HCT116 (cell line): ENCODE measurements around the gene LCAT. TPM values are rescaled to one million over a fixed set of nuclear protein-coding genes. Genes with fewer than 3 reads are reported as not detected.

Source experiments
- ATAC-seq: fragments of 200-7000 bp; cut with Tn5 transposase; 2 replicates; pipeline ENCODE4 v1.9.1; 2020; ENCODE audit warnings: mild to moderate bottlenecking, moderate library complexity
- BruUV-seq: library from RNA; stranded (reverse); fragments of 400-500 nt; replicated peaks from 2 replicates; lab custom pipeline; 2021; lab: Mats Ljungman, UMichigan
- CTCF ChIA-PET: fragments of 300-600 bp; sonication (Branson Sonifier 250); formaldehyde crosslinking; loops from one replicate; lab custom pipeline; 2021; ENCODE audit warnings: antibody characterized with exemption; lab: Charles Lee
- POLR2A ChIA-PET: fragments of 300-600, 350-600 bp; sonication (Branson Sonifier 250); formaldehyde crosslinking; loops from one replicate; lab custom pipeline; 2021; ENCODE audit warnings: antibody characterized with exemption; lab: Charles Lee
- RAD21 ChIA-PET, 2 experiments: fragments of 300-600 bp; sonication (Branson Sonifier 250); formaldehyde crosslinking; loops; one replicate each; lab custom pipeline; 2023; ENCODE audit warnings: low total read pairs in 2 of 2; ENCODE audit not compliant: uncharacterized antibody in 2 of 2, unreplicated experiment in 2 of 2, low non-redundant PET in 1 of 2; lab: Charles Lee
- DNase-seq: peaks from one replicate; pipeline ENCODE4 v3.0.0-alpha.2; 2010; ENCODE audit warnings: low read depth, low spot score
- H2AFZ ChIP-seq: fragments of 200-600 bp; shearing (Covaris generic), sonication (generic); 2 replicates; pipeline ENCODE4 v1.6.1; 2017; ENCODE audit warnings: low read depth, mixed run types, mixed read lengths, antibody characterized with exemption, low read length; ENCODE audit not compliant: poor library complexity, severe bottlenecking
- H3K27ac ChIP-seq: 2 replicates; pipeline ENCODE4 v1.5.1; 2012; ENCODE audit warnings: low read depth, low read length
- H3K27me3 ChIP-seq: fragments of 200-600 bp; sonication (generic); 2 replicates; pipeline ENCODE4 v1.6.1; 2016; ENCODE audit warnings: mixed run types, low read length, mixed read lengths; ENCODE audit not compliant: insufficient read depth
- H3K36me3 ChIP-seq, 2 experiments: fragments of 200-500 bp in 1 of 2; fragments of 200-600 bp in 1 of 2; sonication (Bioruptor generic) in 1 of 2; sonication (generic) in 1 of 2; 2 replicates each; pipeline versions ENCODE4 v1.5.1 to v1.6.1; 2014 to 2016; ENCODE audit warnings: low read length in 2 of 2, inconsistent platforms in 1 of 2, mixed read lengths in 1 of 2, mixed run types in 1 of 2; ENCODE audit not compliant: insufficient read depth in 2 of 2, control insufficient read depth in 1 of 2
- H3K4me1 ChIP-seq, 2 experiments: fragments of 200-600 bp in 1 of 2; sonication (generic) in 1 of 2; 2 replicates each; pipeline versions ENCODE4 v1.5.1 to v1.6.1; 2012 to 2017; ENCODE audit warnings: low read length in 2 of 2, inconsistent platforms in 1 of 2, mild to moderate bottlenecking in 1 of 2, mixed read lengths in 1 of 2, mixed run types in 1 of 2, moderate library complexity in 1 of 2; ENCODE audit not compliant: insufficient read depth in 2 of 2, control insufficient read depth in 1 of 2
- H3K4me2 ChIP-seq: fragments of 200-600 bp; sonication (generic); 2 replicates; pipeline ENCODE4 v1.6.1; 2017; ENCODE audit warnings: mixed run types, low read length, mixed read lengths
- H3K4me3 ChIP-seq, 2 experiments: fragments of 200-600 bp in 1 of 2; sonication (generic) in 1 of 2; replicated peaks in 1 of 2; 2 replicates each; pipeline ENCODE4 v1.5.1; 2011 to 2016; ENCODE audit warnings: low read length in 2 of 2, control low read depth in 1 of 2, low read depth in 1 of 2, mild to moderate bottlenecking in 1 of 2, mixed read lengths in 1 of 2, mixed run types in 1 of 2
- H3K79me2 ChIP-seq: fragments of 200-600 bp; sonication (generic); 2 replicates; pipeline ENCODE4 v1.6.1; 2017; ENCODE audit warnings: mild to moderate bottlenecking, mixed run types, low read length, moderate library complexity, mixed read lengths; ENCODE audit not compliant: insufficient read depth
- H3K9ac ChIP-seq: fragments of 200-600 bp; sonication (generic); 2 replicates; pipeline ENCODE4 v1.6.1; 2016; ENCODE audit warnings: low read length, mixed read lengths
- H3K9me2 ChIP-seq: fragments of 200-600 bp; sonication (generic), shearing (Covaris generic); 2 replicates; pipeline ENCODE4 v1.6.1; 2017; ENCODE audit warnings: mixed run types, mild to moderate bottlenecking, moderate library complexity; ENCODE audit not compliant: insufficient read depth
- H3K9me3 ChIP-seq, 2 experiments: fragments of 200-500 bp in 1 of 2; fragments of 200-600 bp in 1 of 2; sonication (Bioruptor generic) in 1 of 2; sonication (generic) in 1 of 2; 2 replicates each; pipeline ENCODE4 v1.6.1; 2014 to 2017; ENCODE audit warnings: low read length in 2 of 2, mixed read lengths in 2 of 2, inconsistent platforms in 1 of 2, low read depth in 1 of 2, mild to moderate bottlenecking in 1 of 2, mixed run types in 1 of 2, moderate library complexity in 1 of 2; ENCODE audit not compliant: control insufficient read depth in 1 of 2, insufficient read depth in 1 of 2
- H4K20me1 ChIP-seq: fragments of 200-600 bp; sonication (generic), shearing (Covaris generic); 2 replicates; pipeline ENCODE4 v1.6.1; 2017; ENCODE audit warnings: mixed run types, mild to moderate bottlenecking, moderate library complexity; ENCODE audit not compliant: insufficient read depth
- CBX3 ChIP-seq: IDR thresholded peaks from 2 replicates; pipeline ENCODE4 v1.6.1; 2012; ENCODE audit warnings: low read depth
- CEBPB ChIP-seq: IDR thresholded peaks from 2 replicates; pipeline ENCODE4 v1.6.1; 2012; ENCODE audit warnings: low read depth
- EGR1 ChIP-seq: IDR thresholded peaks from 2 replicates; pipeline ENCODE4 v1.6.1; 2012; ENCODE audit warnings: low read depth
- ELF1 ChIP-seq: IDR thresholded peaks from 2 replicates; pipeline ENCODE4 v1.6.1; 2012; ENCODE audit warnings: low read depth, borderline replicate concordance
- EZH2 ChIP-seq: fragments of 200-600 bp; sonication (generic); IDR thresholded peaks from 2 replicates; pipeline ENCODE4 v1.6.1; 2017; ENCODE audit warnings: antibody characterized with exemption, mixed run types
- EZH2phosphoT487 ChIP-seq: fragments of 200-600 bp; IDR thresholded peaks from 2 replicates; pipeline ENCODE4 v1.6.1; 2018; ENCODE audit warnings: antibody characterized with exemption, borderline replicate concordance
- FOSL1 ChIP-seq: IDR thresholded peaks from 2 replicates; pipeline ENCODE4 v1.6.1; 2012; ENCODE audit warnings: low read depth
- JUND ChIP-seq: IDR thresholded peaks from 2 replicates; pipeline ENCODE4 v1.6.1; 2012
- MAX ChIP-seq: IDR thresholded peaks from 2 replicates; pipeline ENCODE4 v1.6.1; 2012
- POLR2AphosphoS5 ChIP-seq: IDR thresholded peaks from 2 replicates; pipeline ENCODE4 v1.6.1; 2011; ENCODE audit warnings: mild to moderate bottlenecking, low read depth, low read length, moderate library complexity
- RAD21 ChIP-seq: IDR thresholded peaks from 2 replicates; pipeline ENCODE4 v1.6.1; 2012; ENCODE audit warnings: low read depth, mild to moderate bottlenecking
- YY1 ChIP-seq: IDR thresholded peaks from 2 replicates; pipeline ENCODE4 v1.6.1; 2011; ENCODE audit warnings: low read length, low read depth, moderate library complexity, mild to moderate bottlenecking; ENCODE audit not compliant: insufficient replicate concordance; ENCODE audit errors: extremely low read depth
- ZBTB33 ChIP-seq: IDR thresholded peaks from 2 replicates; pipeline ENCODE4 v1.6.1; 2011; ENCODE audit warnings: mild to moderate bottlenecking, low read length, moderate library complexity; ENCODE audit not compliant: insufficient replicate concordance; ENCODE audit errors: extremely low read depth
- ZFX ChIP-seq: fragments of 450-650 bp; IDR thresholded peaks from 2 replicates; pipeline ENCODE4 v1.6.1; 2017
- intact Hi-C: fragments of 100-400 bp; cut with micrococcal nuclease; formaldehyde crosslinking; loops from 2 replicates; pipeline ENCODE4 v1.10.0; 2022
- total RNA-seq: library from RNA; stranded (reverse); gene quantifications from one replicate; pipeline ENCODE4 v1.2.1, GENCODE V29; 2021; ENCODE audit not compliant: unreplicated experiment

The LCAT gene
- total RNA-seq, 1 experiment from 2014 or later: 17.6 TPM

- Histone ChIP-seq H3K4me1 (peaks cover 12 to 16% of the 10 kb centered on the region in 2 experiments), H3K79me2 (no peaks in the 10 kb centered on the region), H3K9ac (peak overlapping the region; percentile 36), H2AFZ (no peak overlapping the region), H3K36me3 (no peaks in the 10 kb centered on the region), H3K4me2 (peak overlapping the region; percentile 64), H3K4me3 (no peak overlapping the region), H4K20me1 (no peaks in the 10 kb centered on the region), H3K9me2 (no peaks in the 10 kb centered on the region), H3K27ac (peak overlapping the region; percentile 17), H3K9me3 (no peaks in the 10 kb centered on the region), H3K27me3 (no peaks in the 10 kb centered on the region)
- no TSS peak for BruUV-seq
- DNase-seq (peak; percentile 45), ATAC-seq (peak; percentile 92)
- POLR2A ChIA-PET: no interaction called here
- RAD21 ChIA-PET: interaction anchor here in 1 of 2 experiments (0.5 kb wide), 1 partner anchor 141 kb away, joined by 4 read pairs; no protein-coding TSS in a partner anchor
- intact Hi-C loops: no loop called here
- CTCF ChIA-PET: interaction anchor here (0.6 to 1.0 kb wide), 3 partner anchors 35 to 123 kb away, joined by 3 read pairs; no protein-coding TSS in a partner anchor
- TF ChIP-seq JUND (peak; percentile 77), MAX (0 out of 2 replicates have a peak, but pooled peaks have one; percentile 23), YY1 (no peak), FOSL1 (peak; percentile 70)
These were observed 26.1 kb downstream of the LCAT start for GRCh38 chr16:67917852-67918236.

- intact Hi-C loops: no loop called here
- no TSS peak for BruUV-seq
- RAD21 ChIA-PET: interaction anchor here in 1 of 2 experiments (0.5 kb wide), 1 partner anchor 140 kb away, joined by 4 read pairs; no protein-coding TSS in a partner anchor
These were observed 26.6 kb downstream of the LCAT start for GRCh38 chr16:67917140-67917851.

More at GRCh38 chr16:67917140-67917851, 26.6 kb downstream of the LCAT start:
- no peaks in the 10 kb centered on the region for H3K9me2 ChIP-seq
- H3K9me3 ChIP-seq: no peaks in the 10 kb centered on the region
- ATAC-seq: peak; percentile 30; the same call in 1 of the 2 replicates
- H4K20me1 ChIP-seq: no peaks in the 10 kb centered on the region
- H3K27me3 ChIP-seq: no peaks in the 10 kb centered on the region
- H2AFZ ChIP-seq: no peak overlapping the region
- POLR2A ChIA-PET: no interaction called here
- CTCF ChIA-PET: interaction anchor here (0.6 to 1.0 kb wide), 2 partner anchors 34 to 101 kb away, joined by 3 read pairs; no protein-coding TSS in a partner anchor
- no peaks in the 10 kb centered on the region for H3K36me3 ChIP-seq
- peak overlapping the region; percentile 64 for H3K4me2 ChIP-seq
- no peak overlapping the region for H3K4me3 ChIP-seq
- TF ChIP-seq EZH2: no peak
- no peak for TF ChIP-seq ZFX
- TF ChIP-seq ELF1: no peak
- TF ChIP-seq MAX: no peak
- no peak for TF ChIP-seq CBX3
- no peak for TF ChIP-seq EGR1
- no peak for TF ChIP-seq FOSL1
- no peak for TF ChIP-seq POLR2AphosphoS5
- no peak for TF ChIP-seq RAD21
- no peak for TF ChIP-seq EZH2phosphoT487
- no peak for TF ChIP-seq CEBPB
- TF ChIP-seq ZBTB33: no peak
- TF ChIP-seq, all 23 proteins: peak for 0
- peak overlapping the region; percentile 17 for H3K27ac ChIP-seq
- H3K79me2 ChIP-seq: no peaks in the 10 kb centered on the region
- peaks cover 12 to 16% of the 10 kb centered on the region in 2 experiments for H3K4me1 ChIP-seq
- peak overlapping the region; percentile 36 for H3K9ac ChIP-seq
- DNase-seq: no peak
